ENCODE measurements around the gene CD40LG. TPM values are rescaled to one million over a fixed set of nuclear protein-coding genes. Genes with fewer than 3 reads are reported as not detected.

CD40LG gene
- polyA plus RNA-seq, 1 donor (not counting 4 experiments of a cell fraction or from before 2014, with no cell fraction given) = not detected

DNA sequence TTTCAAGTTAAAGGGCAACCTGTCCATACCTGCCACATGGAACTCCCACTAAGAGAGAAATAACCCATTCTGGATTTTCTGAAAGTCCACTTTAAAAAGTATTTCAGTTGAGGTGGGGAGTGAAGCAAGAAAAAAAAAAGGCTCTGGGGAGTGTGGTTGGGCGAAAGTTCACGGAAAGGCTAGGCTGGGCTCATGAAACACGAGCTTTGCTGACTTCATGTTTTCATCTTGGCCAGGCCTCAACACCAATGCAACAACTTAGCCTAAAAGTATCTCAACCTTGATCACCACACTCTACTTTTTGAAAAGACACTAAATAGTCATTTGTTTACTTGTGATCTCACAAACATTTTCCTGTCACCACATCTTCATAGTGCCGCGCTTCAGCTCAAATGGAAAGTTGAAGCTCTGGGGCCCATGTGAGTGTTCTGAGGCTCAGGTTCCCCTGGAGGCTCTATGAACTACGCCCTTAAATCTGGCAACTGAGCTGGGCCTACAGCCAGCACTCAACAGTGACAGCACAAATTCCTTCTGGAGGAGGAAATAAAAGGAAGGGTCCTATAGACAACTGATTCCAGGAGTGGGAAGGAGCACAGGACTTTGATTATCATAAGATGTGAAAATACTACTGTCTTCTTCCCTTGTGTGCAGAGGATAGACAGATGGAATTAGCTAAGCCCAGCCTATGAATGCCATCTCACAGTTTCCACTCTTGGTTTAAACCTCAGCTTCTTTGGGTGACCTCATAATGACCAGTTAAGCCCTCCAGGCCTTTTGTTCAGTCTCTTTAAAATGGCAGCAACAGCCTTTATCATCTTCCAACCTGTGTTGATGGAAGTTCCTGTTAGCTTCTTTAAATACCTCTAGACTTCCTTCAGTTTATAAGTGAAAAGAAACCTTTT is 5.1 kb downstream of the CD40LG start:
- Histone ChIP-seq H3K36me3 (ENCODE audit: control insufficient read depth in 2 of 2, extremely low read depth in 1 of 2, insufficient read depth in 2 of 2, low read length in 2 of 2) (no peaks in the 10 kb centered on the region), H2AFZ (ENCODE audit: control insufficient read depth, low read length) (no peak overlapping the region), H3K4me1 (ENCODE audit: control insufficient read depth, extremely low read depth, insufficient read depth, low read length) (no peaks in the 10 kb centered on the region), H3K79me2 (ENCODE audit: control insufficient read depth, insufficient read depth, low read length) (no peaks in the 10 kb centered on the region), H3K9ac (ENCODE audit: control insufficient read depth, extremely low read depth, insufficient read depth, low read length) (no peak overlapping the region), H3K9me1 (ENCODE audit: control insufficient read depth, extremely low read depth, insufficient read depth, low read length) (no peaks in the 10 kb centered on the region), H3K4me2 (ENCODE audit: control insufficient read depth, extremely low read depth, insufficient read depth, low read depth, low read length) (no peak overlapping the region), H3K9me3 (ENCODE audit: control insufficient read depth, low read depth, low read length) (no peaks in the 10 kb centered on the region), H3K4me3 (ENCODE audit: control insufficient read depth in 2 of 3, extremely low read depth in 1 of 3, insufficient read depth in 2 of 3, low read depth in 1 of 3, low read length in 3 of 3) (no peak overlapping the region), H3K27ac (ENCODE audit: control insufficient read depth, insufficient read depth, low read length) (no peak overlapping the region), H3K27me3 (ENCODE audit: control insufficient read depth, extremely low read depth, insufficient read depth, low read length) (no peaks in the 10 kb centered on the region), H4K20me1 (ENCODE audit: control insufficient read depth, extremely low read depth, insufficient read depth, low read length) (no peaks in the 10 kb centered on the region)
- DNase-seq (ENCODE audit: low read depth, low spot score) (no peak), FAIRE-seq (no peak)
- dilution Hi-C loops (cut with MboI; ENCODE audit: extremely low pct_ligation_motif_present, low sequenced_read_pairs) = no loop called here
- TF ChIP-seq, protein P1, sequence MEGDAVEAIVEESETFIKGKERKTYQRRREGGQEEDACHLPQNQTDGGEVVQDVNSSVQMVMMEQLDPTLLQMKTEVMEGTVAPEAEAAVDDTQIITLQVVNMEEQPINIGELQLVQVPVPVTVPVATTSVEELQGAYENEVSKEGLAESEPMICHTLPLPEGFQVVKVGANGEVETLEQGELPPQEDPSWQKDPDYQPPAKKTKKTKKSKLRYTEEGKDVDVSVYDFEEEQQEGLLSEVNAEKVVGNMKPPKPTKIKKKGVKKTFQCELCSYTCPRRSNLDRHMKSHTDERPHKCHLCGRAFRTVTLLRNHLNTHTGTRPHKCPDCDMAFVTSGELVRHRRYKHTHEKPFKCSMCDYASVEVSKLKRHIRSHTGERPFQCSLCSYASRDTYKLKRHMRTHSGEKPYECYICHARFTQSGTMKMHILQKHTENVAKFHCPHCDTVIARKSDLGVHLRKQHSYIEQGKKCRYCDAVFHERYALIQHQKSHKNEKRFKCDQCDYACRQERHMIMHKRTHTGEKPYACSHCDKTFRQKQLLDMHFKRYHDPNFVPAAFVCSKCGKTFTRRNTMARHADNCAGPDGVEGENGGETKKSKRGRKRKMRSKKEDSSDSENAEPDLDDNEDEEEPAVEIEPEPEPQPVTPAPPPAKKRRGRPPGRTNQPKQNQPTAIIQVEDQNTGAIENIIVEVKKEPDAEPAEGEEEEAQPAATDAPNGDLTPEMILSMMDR (optimal IDR thresholded peaks at IDR 0.05 in 1 of 3, IDR thresholded peaks at IDR 0.05 in 1 of 3, conservative IDR thresholded peaks at IDR 0.05 in 1 of 3; ENCODE audit: extremely low read depth in 1 of 3, insufficient read depth in 2 of 3, low read length in 3 of 3) = no peak
- no peak for TF ChIP-seq EZH2 (IDR thresholded peaks at IDR 0.05; ENCODE audit: low read length)

DNA sequence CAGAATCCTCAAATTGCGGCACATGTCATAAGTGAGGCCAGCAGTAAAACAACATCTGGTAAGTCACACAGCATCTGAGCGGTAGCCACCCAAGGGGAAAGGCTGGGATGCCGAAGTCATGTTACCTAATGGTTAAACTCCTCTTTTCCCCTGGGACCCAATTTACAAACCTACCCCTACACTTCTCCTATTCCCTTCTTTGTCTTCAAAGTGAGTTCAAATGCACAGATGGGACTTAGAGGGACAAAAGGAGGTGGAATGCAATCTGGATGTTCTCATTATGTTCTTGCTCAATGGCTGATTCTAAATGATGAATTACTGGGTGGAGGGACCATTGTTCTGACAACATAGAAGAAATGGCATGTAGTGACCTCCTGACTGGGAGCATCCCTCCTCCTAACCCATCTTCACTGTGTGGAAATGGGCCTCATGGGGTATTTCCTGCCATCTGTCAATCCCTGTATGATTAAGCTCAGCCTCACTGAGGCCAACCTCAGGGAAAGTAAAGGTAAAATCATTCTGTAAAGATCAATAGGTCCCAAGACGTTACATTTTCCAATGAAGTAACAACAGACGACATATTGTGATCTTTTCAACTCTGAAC is 8.5 kb downstream of the CD40LG start:
- H3K4me2 ChIP-seq (ENCODE audit: control insufficient read depth, extremely low read depth, insufficient read depth, low read depth, low read length) = no peak overlapping the region
- H3K79me2 ChIP-seq (ENCODE audit: control insufficient read depth, insufficient read depth, low read length) = no peaks in the 10 kb centered on the region
- H3K9me3 ChIP-seq (ENCODE audit: control insufficient read depth, low read depth, low read length) = no peaks in the 10 kb centered on the region
- H3K9ac ChIP-seq (ENCODE audit: control insufficient read depth, extremely low read depth, insufficient read depth, low read length) = no peak overlapping the region
- no peak overlapping the region for H3K4me3 ChIP-seq (ENCODE audit: control insufficient read depth in 2 of 3, extremely low read depth in 1 of 3, insufficient read depth in 2 of 3, low read depth in 1 of 3, low read length in 3 of 3)
- TF ChIP-seq, protein P1 (optimal IDR thresholded peaks at IDR 0.05 in 1 of 3, IDR thresholded peaks at IDR 0.05 in 1 of 3, conservative IDR thresholded peaks at IDR 0.05 in 1 of 3; ENCODE audit: extremely low read depth in 1 of 3, insufficient read depth in 2 of 3, low read length in 3 of 3) = no peak
- TF ChIP-seq EZH2 (IDR thresholded peaks at IDR 0.05; ENCODE audit: low read length) = no peak
- FAIRE-seq (no peak), DNase-seq (ENCODE audit: low read depth, low spot score) (no peak)
- H3K9me1 ChIP-seq (ENCODE audit: control insufficient read depth, extremely low read depth, insufficient read depth, low read length) = no peaks in the 10 kb centered on the region
- no peaks in the 10 kb centered on the region for H3K27me3 ChIP-seq (ENCODE audit: control insufficient read depth, extremely low read depth, insufficient read depth, low read length)
- no peaks in the 10 kb centered on the region for H3K4me1 ChIP-seq (ENCODE audit: control insufficient read depth, extremely low read depth, insufficient read depth, low read length)
- no peak overlapping the region for H2AFZ ChIP-seq (ENCODE audit: control insufficient read depth, low read length)
- no peaks in the 10 kb centered on the region for H3K36me3 ChIP-seq (ENCODE audit: control insufficient read depth in 2 of 2, extremely low read depth in 1 of 2, insufficient read depth in 2 of 2, low read length in 2 of 2)
- no peaks in the 10 kb centered on the region for H4K20me1 ChIP-seq (ENCODE audit: control insufficient read depth, extremely low read depth, insufficient read depth, low read length)
- dilution Hi-C loops (cut with MboI; ENCODE audit: extremely low pct_ligation_motif_present, low sequenced_read_pairs) = no loop called here
- no peak overlapping the region for H3K27ac ChIP-seq (ENCODE audit: control insufficient read depth, insufficient read depth, low read length)

Data from keratinocyte (primary cell).